K562 (cell line): ENCODE results near the gene GLMN. TPM values are rescaled to one million over a fixed set of nuclear protein-coding genes. Genes with fewer than 3 reads are reported as not detected.

ENCODE experiments used
- ATAC-seq: fragments of 200-7000 bp; cut with Tn5 transposase; 3 replicates; pipeline ENCODE4 v1.9.1; 2020; ENCODE audit warnings: moderate library complexity
- BruUV-seq: library from RNA; stranded (reverse); fragments of 400-500 nt; replicated peaks from 2 replicates; lab custom pipeline; 2021; lab: Mats Ljungman, UMichigan
- CTCF ChIA-PET: fragments of 300-600 bp; formaldehyde crosslinking; extraction: SDS; loops from one replicate; lab custom pipeline; 2021; ENCODE audit warnings: low intra/inter-chr PET ratio; lab: Yijun Ruan, JAX
- POLR2A ChIA-PET: fragments of 300-600, 350-650 bp; sonication (Branson Sonifier 250); formaldehyde crosslinking; extraction: SDS; loops from one replicate; lab custom pipeline; 2021; ENCODE audit warnings: antibody characterized with exemption, inconsistent platforms; lab: Yijun Ruan, JAX
- DNase-seq, 4 experiments: peaks; one replicate each; pipeline versions ENCODE4 v3.0.0 to v3.0.0-alpha.2; 2011 to 2018; ENCODE audit warnings: low spot score in 3 of 4, mixed read lengths in 3 of 4; ENCODE audit errors: extremely low read depth in 1 of 4
- FAIRE-seq: peaks from 2 replicates; lab custom pipeline; 2011; peaks lifted over from hg19 to GRCh38; lab: Jason Lieb, UNC
- H2AFZ ChIP-seq: 2 replicates; pipeline ENCODE4 v1.6.0; 2011; ENCODE audit warnings: low read depth, low read length, control low read depth, inconsistent platforms
- H3K27ac ChIP-seq: fragments of 200-600 bp; 3 replicates; pipeline ENCODE4 v1.8.0; 2011; ENCODE audit warnings: low read depth, mild to moderate bottlenecking, control low read depth, inconsistent platforms, low read length, moderate library complexity, mixed read lengths; ENCODE audit errors: extremely low read depth
- H3K27me3 ChIP-seq, 2 experiments: fragments of 300-600 bp in 1 of 2; 2 replicates in 1 of 2; 3 replicates in 1 of 2; pipeline versions ENCODE4 v1.6.0 to v1.8.0; 2011; ENCODE audit warnings: inconsistent platforms in 2 of 2, low read length in 2 of 2, mild to moderate bottlenecking in 1 of 2, mixed read lengths in 1 of 2, moderate library complexity in 1 of 2; ENCODE audit not compliant: control insufficient read depth in 2 of 2, insufficient read depth in 2 of 2
- H3K36me3 ChIP-seq: fragments of 300-600 bp; 3 replicates; pipeline ENCODE4 v1.8.0; 2011; ENCODE audit warnings: mild to moderate bottlenecking, low read length, inconsistent platforms; ENCODE audit not compliant: control insufficient read depth, insufficient read depth
- H3K4me1 ChIP-seq, 2 experiments: fragments of 200-600 bp in 1 of 2; replicated peaks in 1 of 2; 2 replicates in 1 of 2; 3 replicates in 1 of 2; pipeline versions ENCODE4 v1.5.1 to v1.8.0; 2011; ENCODE audit warnings: inconsistent platforms in 2 of 2, low read length in 2 of 2, mild to moderate bottlenecking in 1 of 2, mixed read lengths in 1 of 2, moderate library complexity in 1 of 2; ENCODE audit not compliant: control insufficient read depth in 2 of 2, insufficient read depth in 2 of 2
- H3K4me2 ChIP-seq: 2 replicates; pipeline ENCODE4 v1.6.1; 2011; ENCODE audit warnings: low read length, control low read depth, inconsistent platforms, mixed read lengths; ENCODE audit not compliant: insufficient read depth
- H3K4me3 ChIP-seq: fragments of 200-600 bp; sonication (generic), shearing (Covaris generic); 2 replicates; pipeline ENCODE4 v1.5.1; 2016; ENCODE audit warnings: control low read depth, inconsistent platforms
- H3K79me2 ChIP-seq: fragments of 200-600 bp; 3 replicates; pipeline ENCODE4 v1.8.0; 2011; ENCODE audit warnings: low read length, inconsistent platforms; ENCODE audit not compliant: control insufficient read depth, insufficient read depth
- H3K9ac ChIP-seq, 2 experiments: 2 replicates each; pipeline versions ENCODE4 v1.6.0 to v1.6.1; 2011; ENCODE audit warnings: low read depth in 2 of 2, low read length in 2 of 2, control low read depth in 1 of 2, inconsistent platforms in 1 of 2, mild to moderate bottlenecking in 1 of 2, mixed read lengths in 1 of 2; ENCODE audit not compliant: insufficient read depth in 1 of 2
- H3K9me1 ChIP-seq: one replicate; pipeline ENCODE4 v1.6.0; 2011; ENCODE audit warnings: inconsistent platforms, mild to moderate bottlenecking, low read length, moderate library complexity; ENCODE audit not compliant: control insufficient read depth, insufficient read depth
- H3K9me3 ChIP-seq: replicated peaks from 2 replicates; pipeline ENCODE4 v1.5.1; 2011; ENCODE audit warnings: low read depth, low read length, inconsistent platforms; ENCODE audit not compliant: control insufficient read depth, insufficient read depth
- H4K20me1 ChIP-seq: replicated peaks from 2 replicates; pipeline ENCODE4 v1.6.1; 2011; ENCODE audit warnings: low read length, inconsistent platforms, mixed read lengths; ENCODE audit not compliant: control insufficient read depth, insufficient read depth
- BACH1 ChIP-seq: fragments of 200-800 bp; sonication (Bioruptor generic); IDR thresholded peaks from 2 replicates; pipeline ENCODE4 v1.6.1; 2016; ENCODE audit warnings: missing genetic modification characterization, missing compliant biosample characterization
- CCNT2 ChIP-seq: IDR thresholded peaks from 2 replicates; pipeline ENCODE4 v1.6.1; 2011; ENCODE audit warnings: borderline replicate concordance, low read depth, mild to moderate bottlenecking, moderate library complexity, mixed read lengths, low read length; ENCODE audit not compliant: insufficient read length; ENCODE audit errors: extremely low read depth
- DIDO1 ChIP-seq: fragments of 450-650 bp; IDR thresholded peaks from 2 replicates; pipeline ENCODE4 v1.6.1; 2016; ENCODE audit warnings: low read depth, missing biosample characterization, missing genetic modification characterization
- HDGF ChIP-seq: fragments of 450-650 bp; IDR thresholded peaks from 2 replicates; pipeline ENCODE4 v1.6.1; 2016
- MIER1 ChIP-seq: fragments of 450-650 bp; IDR thresholded peaks from 2 replicates; pipeline ENCODE4 v1.6.1; 2016; ENCODE audit warnings: antibody characterized with exemption, mild to moderate bottlenecking, low read depth
- MTA1 ChIP-seq: fragments of 450-650 bp; IDR thresholded peaks from 2 replicates; pipeline ENCODE4 v1.6.1; 2017; ENCODE audit warnings: borderline replicate concordance
- SP2 ChIP-seq: IDR thresholded peaks from 2 replicates; pipeline ENCODE4 v1.6.1; 2011; ENCODE audit warnings: mild to moderate bottlenecking, low read depth, low read length, moderate library complexity; ENCODE audit not compliant: poor library complexity, severe bottlenecking; ENCODE audit errors: extremely low read depth
- TSC22D4 ChIP-seq: fragments of 450-650 bp; IDR thresholded peaks from 2 replicates; pipeline ENCODE4 v1.6.1; 2016; ENCODE audit warnings: missing genetic modification characterization, missing biosample characterization, control low read depth
- WGBS: fragments of 100-300 bp; shearing (Covaris generic); methylation state at CpG from one replicate; pipeline ENCODE4 v1.1.6; 2016; ENCODE audit warnings: low coverage, mixed read lengths; ENCODE audit not compliant: insufficient coverage; ENCODE audit errors: missing lambda C conversion rate; 5-methylcytosine and 5-hydroxymethylcytosine counted together
- in situ Hi-C: fragments of 300-500 bp; cut with MboI; formaldehyde crosslinking; loops from 4 replicates; pipeline ENCODE4 v1.15.0; 2018; ENCODE audit warnings: inconsistent platforms, mixed read lengths
- intact Hi-C: fragments of 100-400 bp; cut with micrococcal nuclease; formaldehyde crosslinking; loops from 2 replicates; pipeline ENCODE4 v1.14.2; 2022
- polyA plus RNA-seq, 8 experiments: library from polyadenylated mRNA; depleted of rRNA in 4 of 8; stranded (reverse) in 5 of 8; unstranded in 3 of 8; fragments of >200 nt; fragmentation: Nextera tagmentation in 2 of 8; fragmentation: Illumina TruSeq in 1 of 8; extraction: Ambion mirVana in 2 of 8; extraction: Trizol in 1 of 8; gene quantifications; 2 replicates each; pipeline versions ENCODE4 v1.2.1 to v1.2.3, GENCODE V29; 2011 to 2014; ENCODE audit warnings: inconsistent platforms in 1 of 8, missing spikeins in 1 of 8
- total RNA-seq, 7 experiments: library from RNA; depleted of rRNA in 6 of 7; stranded (reverse); fragments of >200 nt in 6 of 7; fragmentation: Illumina TruSeq in 2 of 7; extraction: Trizol in 2 of 7; gene quantifications; 2 replicates each; pipeline versions ENCODE4 v1.2.1 to v1.2.3, GENCODE V29; 2011 to 2021; ENCODE audit warnings: low replicate concordance in 1 of 7
- TF ChIP-seq, protein P1 (sequence below): sonication (generic); formaldehyde crosslinking; IDR thresholded peaks from 2 replicates; pipeline ENCODE4 v1.8.1; 2023; ENCODE audit warnings: mild to moderate bottlenecking, missing genetic modification reagents
- TF ChIP-seq, protein P2 (sequence below): sonication (generic); formaldehyde crosslinking; IDR thresholded peaks from 2 replicates; pipeline ENCODE4 v1.8.1; 2023; ENCODE audit warnings: mild to moderate bottlenecking, missing genetic modification reagents, moderate library complexity

The GLMN gene
- total and polyA plus RNA-seq, 9 of the 15 experiments (the other 6 are each of a cell fraction or from before 2014, with no cell fraction given): 13.0 to 24.8 (median 19.0) TPM

DNA sequence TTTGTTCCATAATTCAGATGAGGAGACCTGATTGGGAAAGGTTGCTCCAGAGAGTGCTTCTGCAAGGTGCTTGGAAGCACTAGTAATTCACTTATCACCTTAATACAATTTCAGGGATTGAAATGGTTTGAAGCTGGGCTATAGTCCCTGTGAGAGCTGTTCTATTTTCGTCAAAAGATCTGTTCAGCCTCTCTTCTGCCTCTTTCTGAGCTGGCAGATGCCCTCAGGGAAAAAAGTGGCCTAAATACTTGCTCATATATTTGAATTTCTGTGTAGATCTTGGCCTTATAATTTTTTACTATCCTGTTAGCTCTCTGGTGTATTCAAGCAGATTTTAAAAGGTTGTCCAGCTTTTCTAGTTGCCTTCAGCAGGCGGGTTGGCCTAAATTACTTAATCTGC lies 58.8 kb downstream of the GLMN start (continued):
- no peak for TF ChIP-seq HDGF

DNA sequence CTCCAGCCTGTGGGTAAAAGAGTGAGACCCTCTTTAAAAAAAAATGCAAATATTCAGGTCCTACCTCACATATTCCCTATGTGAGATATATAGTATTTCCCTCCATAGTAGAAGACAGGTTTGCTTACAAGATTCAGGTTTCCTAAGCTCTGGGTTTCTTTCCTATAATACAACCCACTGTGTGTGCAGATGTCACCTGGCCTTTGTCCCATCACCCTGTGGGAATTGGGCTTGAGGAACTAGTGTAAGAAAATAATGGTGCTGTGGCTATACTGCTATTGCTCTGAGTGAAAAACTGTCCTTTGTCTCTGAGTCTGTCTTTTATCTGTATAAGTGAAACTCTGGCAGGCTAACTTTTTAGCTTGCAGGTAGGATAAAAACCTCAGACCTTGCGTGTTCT lies 68.1 kb downstream of the GLMN start:
- CTCF ChIA-PET: no interaction called here
- no TSS peak for BruUV-seq
- ATAC-seq (no peak), FAIRE-seq (no peak), DNase-seq (no peak)
- no peak overlapping the region for H3K27ac ChIP-seq
- in situ Hi-C loops (no loop called here), intact Hi-C loops (no loop called here)
- H2AFZ ChIP-seq: no peak overlapping the region
- H3K4me1 ChIP-seq: no peaks in the 10 kb centered on the region
- H3K36me3 ChIP-seq: no peaks in the 10 kb centered on the region
- 0% methylated on average over 1 of the region's 1 CpG for WGBS
- H4K20me1 ChIP-seq: no peaks in the 10 kb centered on the region
- no peaks in the 10 kb centered on the region for H3K79me2 ChIP-seq
- H3K27me3 ChIP-seq: peaks cover 11 to 14% of the 10 kb centered on the region in 2 experiments
- POLR2A ChIA-PET: interaction anchor here (0.6 to 2.1 kb wide), 8 partner anchors 10 to 1558 kb away, joined by 3 to 10 read pairs (median 4); no protein-coding TSS in a partner anchor
- no peaks in the 10 kb centered on the region for H3K9me3 ChIP-seq
- no peaks in the 10 kb centered on the region for H3K9me1 ChIP-seq
- H3K4me2 ChIP-seq: no peak overlapping the region
- H3K9ac ChIP-seq: no peak overlapping the region
- TF ChIP-seq MTA1: no peak
- TF ChIP-seq DIDO1 (tag): no peak
- no peak for TF ChIP-seq TSC22D4 (tag)
- no peak for TF ChIP-seq MIER1
- TF ChIP-seq BACH1 (tag): no peak
- TF ChIP-seq SP2: no peak
- TF ChIP-seq CCNT2: no peak
- TF ChIP-seq, protein P1, sequence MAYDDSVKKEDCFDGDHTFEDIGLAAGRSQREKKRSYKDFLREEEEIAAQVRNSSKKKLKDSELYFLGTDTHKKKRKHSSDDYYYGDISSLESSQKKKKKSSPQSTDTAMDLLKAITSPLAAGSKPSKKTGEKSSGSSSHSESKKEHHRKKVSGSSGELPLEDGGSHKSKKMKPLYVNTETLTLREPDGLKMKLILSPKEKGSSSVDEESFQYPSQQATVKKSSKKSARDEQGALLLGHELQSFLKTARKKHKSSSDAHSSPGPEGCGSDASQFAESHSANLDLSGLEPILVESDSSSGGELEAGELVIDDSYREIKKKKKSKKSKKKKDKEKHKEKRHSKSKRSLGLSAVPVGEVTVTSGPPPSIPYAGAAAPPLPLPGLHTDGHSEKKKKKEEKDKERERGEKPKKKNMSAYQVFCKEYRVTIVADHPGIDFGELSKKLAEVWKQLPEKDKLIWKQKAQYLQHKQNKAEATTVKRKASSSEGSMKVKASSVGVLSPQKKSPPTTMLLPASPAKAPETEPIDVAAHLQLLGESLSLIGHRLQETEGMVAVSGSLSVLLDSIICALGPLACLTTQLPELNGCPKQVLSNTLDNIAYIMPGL (CRISPR knock-in tag): no peak
- TF ChIP-seq, protein P2, sequence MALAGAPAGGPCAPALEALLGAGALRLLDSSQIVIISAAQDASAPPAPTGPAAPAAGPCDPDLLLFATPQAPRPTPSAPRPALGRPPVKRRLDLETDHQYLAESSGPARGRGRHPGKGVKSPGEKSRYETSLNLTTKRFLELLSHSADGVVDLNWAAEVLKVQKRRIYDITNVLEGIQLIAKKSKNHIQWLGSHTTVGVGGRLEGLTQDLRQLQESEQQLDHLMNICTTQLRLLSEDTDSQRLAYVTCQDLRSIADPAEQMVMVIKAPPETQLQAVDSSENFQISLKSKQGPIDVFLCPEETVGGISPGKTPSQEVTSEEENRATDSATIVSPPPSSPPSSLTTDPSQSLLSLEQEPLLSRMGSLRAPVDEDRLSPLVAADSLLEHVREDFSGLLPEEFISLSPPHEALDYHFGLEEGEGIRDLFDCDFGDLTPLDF (CRISPR knock-in tag): no peak
- H3K4me3 ChIP-seq: no peak overlapping the region
